Myocyte (in vitro differentiated cells): ENCODE measurements around the gene LBH. TPM values are rescaled to one million over a fixed set of nuclear protein-coding genes. Genes with fewer than 3 reads are reported as not detected.
A peak's percentile ranks its signal among the peaks of the same experiment; 100 is the strongest.

Source experiments
- DNase-seq: peaks from one replicate; pipeline ENCODE4 v3.0.0-alpha.2; 2012; ENCODE audit warnings: low read depth
- total RNA-seq: library from RNA; depleted of rRNA; stranded (reverse); fragments of >200 nt; gene quantifications from 2 replicates; pipeline ENCODE4 v1.2.3, GENCODE V29; 2014

LBH gene
- total RNA-seq, 1 donor from 2014 or later = 130 TPM

DNA sequence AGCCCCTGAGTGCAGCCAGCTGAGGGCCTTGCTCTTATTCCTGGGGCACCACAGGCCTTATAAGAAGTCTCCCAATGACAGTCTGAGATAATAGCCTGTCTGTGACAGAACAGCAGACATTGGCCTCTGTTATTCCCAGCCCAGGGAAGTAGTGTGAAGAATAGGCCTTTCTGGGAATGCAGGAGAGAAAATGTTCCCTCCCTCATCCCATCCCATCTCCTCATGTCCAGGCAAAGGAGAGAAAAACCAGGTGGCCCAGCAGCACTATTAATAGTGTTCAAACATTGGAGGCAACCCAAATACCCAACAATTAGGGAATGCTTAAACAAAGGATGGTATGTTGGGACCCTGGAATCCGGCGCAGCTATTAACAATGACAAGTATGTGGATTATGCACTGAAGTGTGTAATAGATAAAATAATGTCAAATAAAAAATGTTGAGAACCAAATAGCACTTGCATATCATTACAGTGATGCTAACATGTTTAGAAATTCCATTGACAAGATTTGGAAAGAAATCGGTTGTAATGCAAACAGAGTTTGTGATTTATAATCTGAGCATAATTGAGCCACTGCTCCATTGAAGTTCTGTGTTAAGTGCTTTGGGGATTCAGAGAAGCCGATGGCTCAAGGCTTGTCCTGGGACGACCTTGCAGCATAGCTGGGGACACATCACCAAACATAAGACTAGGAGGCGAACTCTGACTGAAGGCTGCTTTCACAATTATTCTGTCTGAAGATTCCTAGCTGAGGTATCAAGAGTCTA is 69.3 kb downstream of the LBH start:
- DNase-seq = peak; percentile 53

DNA sequence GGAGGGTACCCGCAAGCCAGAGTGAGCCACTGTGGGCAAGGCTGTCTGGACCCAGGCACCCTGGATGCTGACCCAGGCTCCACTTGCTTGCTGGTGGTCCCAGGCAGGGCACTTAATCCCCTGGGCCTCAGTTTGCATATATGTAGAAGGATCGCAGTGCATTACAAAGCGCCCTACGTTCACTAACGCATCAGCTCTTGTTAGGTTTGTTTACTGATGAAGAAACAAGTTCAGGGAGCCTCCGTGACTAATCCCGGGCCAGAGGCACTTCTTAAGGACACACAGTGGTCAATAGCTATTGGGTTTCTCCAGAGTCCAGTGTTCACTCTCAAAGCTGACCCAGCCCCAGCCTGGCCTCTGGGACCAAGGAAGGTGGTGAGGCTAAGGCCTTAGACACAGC is 70.2 kb downstream of the LBH start:
- DNase-seq = no peak

DNA sequence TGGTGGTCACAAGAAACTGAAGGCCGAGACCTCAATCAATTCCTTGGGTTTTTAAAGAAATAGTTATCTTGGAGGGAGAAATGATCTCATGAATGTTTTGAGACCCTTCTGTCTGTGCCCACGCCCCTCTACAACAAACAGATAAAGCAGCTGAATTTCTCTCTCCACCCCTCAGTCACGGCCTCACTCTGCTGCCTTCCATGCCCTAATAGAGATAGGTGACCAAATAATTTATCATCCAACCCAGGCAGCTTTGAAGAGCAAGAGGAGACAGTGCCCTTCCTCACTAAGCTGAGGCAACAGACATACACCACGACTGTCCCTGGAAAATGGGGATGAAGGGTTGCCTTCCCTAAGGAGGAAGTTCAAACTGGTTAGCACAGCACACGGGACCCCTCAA is 71.2 kb downstream of the LBH start:
- no peak for DNase-seq

DNA sequence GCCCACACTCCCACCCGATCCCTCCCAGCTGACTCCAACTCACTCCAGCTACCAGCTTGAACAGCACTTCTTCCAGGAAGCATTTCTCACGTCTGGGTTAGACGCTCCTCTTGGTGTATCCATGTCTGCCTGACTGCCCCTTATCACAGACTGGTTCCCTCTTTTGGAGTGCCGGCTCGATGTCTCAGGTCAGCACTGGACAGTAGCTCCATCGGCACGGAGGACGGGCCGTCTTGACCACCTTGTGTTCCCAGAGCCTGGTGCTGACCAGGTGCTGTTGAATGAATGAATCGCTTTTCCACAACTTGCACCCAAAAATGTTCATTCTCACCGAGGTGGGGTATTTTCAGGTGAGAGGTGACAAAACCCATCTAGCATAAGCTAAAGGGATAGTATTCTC is 71.8 kb downstream of the LBH start:
- DNase-seq = peak; percentile 17

DNA sequence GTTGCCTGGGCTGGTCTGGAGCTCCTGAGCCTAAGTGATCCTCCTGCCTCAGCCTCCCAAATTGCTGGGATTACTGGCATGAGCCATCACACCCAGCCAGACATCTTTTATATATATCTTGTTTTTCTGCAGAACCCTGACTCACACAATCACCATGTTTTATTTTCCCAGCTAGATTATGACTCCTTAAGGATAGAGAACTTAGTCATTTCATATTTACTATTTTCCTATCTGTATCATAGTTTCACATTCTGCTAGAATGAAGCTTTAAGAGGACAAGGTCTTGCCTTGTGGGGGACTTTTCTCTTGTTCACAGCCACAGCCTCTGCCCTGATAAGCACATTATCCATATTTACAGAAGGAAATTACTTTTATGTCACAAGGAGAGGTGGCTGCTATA is 73.9 kb downstream of the LBH start:
- DNase-seq = no peak

DNA sequence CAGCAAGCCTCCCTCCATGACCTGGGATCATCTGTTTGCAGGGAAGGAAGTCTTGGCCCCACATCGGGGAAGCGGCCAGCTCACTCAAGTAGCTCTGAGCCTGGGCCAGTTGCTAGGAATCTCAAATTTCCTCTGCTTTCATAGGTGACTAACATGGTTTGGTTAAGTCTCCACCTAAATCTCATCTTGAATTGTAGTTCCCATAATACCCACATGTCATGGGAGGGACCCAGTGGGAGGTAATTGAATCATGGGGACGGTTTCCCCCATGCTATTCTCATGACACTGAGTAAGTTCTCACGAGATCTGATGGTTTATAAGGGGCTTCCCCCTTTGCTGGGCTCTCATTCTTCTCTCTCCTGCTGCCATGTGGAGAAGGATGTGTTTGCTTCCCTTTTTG is 75.2 kb downstream of the LBH start:
- DNase-seq = no peak

DNA sequence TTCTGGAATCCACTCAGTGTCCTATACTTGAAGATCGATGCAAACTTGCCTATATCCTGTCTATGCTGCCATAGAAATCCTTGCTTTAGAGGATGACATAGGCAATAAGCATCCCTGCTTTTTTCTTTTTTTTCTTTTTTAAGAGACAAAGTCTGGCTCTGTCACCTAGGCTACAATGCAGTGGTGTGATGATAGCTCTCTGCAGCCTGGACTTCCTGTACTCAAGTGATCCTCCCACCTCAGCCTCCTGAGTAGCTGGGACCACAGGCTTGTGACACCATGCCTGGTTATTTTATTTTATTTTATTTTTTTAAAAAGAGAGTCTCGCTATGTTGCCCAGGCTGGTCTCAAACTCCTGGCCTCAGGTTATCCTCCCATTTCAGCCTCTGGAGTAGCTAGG is 76.9 kb downstream of the LBH start:
- DNase-seq = no peak

Other genes with a start within 250 kb of the LBH start
- 96.0 and 107 TPM in 2 replicates for gene YPEL5, start 84.5 kb upstream of the LBH start, total RNA-seq
- 13.8 and 15.4 TPM in 2 replicates for gene LCLAT1, start 215.7 kb downstream of the LBH start, total RNA-seq